ENCODE results near the gene CADM1. TPM values are rescaled to one million over a fixed set of nuclear protein-coding genes. Genes with fewer than 3 reads are reported as not detected.
A peak's percentile ranks its signal among the peaks of the same experiment; 100 is the strongest.

Gene CADM1
- total RNA-seq, 6 experiments from 2014 or later, result 21.1 to 56.7 (median 30.6) TPM

GRCh38 chr11:115362997-115363396 is 141.2 kb downstream of the CADM1 start:
- Histone ChIP-seq H3K27ac (no peak overlapping the region), H3K9me3 (no peaks in the 10 kb centered on the region), H3K4me1 (no peaks in the 10 kb centered on the region), H3K4me3 (no peak overlapping the region), H3K27me3 (no peaks in the 10 kb centered on the region), H3K36me3 (no peaks in the 10 kb centered on the region)
- intact Hi-C loops (cut with DNase I), result no loop called here
- ATAC-seq (peak in 3 of 4 donors; percentile 56 to 68 (median 57)), DNase-seq (peak in 1 of 3 donors; percentile 44)
- no peak for TF ChIP-seq POLR2A (IDR thresholded peaks at IDR 0.05)
- no peak for TF ChIP-seq CTCF (IDR thresholded peaks at IDR 0.05)
- 60% methylated on average over 6 of the region's 6 CpGs for WGBS (ENCODE audit: insufficient coverage, low coverage, low lambda C conversion rate, missing lambda C conversion rate)

GRCh38 chr11:115361025-115361424 is 143.2 kb downstream of the CADM1 start:
- Histone ChIP-seq H3K4me1 (no peaks in the 10 kb centered on the region), H3K27ac (no peak overlapping the region), H3K4me3 (no peak overlapping the region), H3K9me3 (no peaks in the 10 kb centered on the region), H3K27me3 (no peaks in the 10 kb centered on the region), H3K36me3 (no peaks in the 10 kb centered on the region)
- TF ChIP-seq POLR2A (IDR thresholded peaks at IDR 0.05) (no peak), CTCF (IDR thresholded peaks at IDR 0.05) (no peak)
- intact Hi-C loops (cut with DNase I), result no loop called here
- DNase-seq (no peak), ATAC-seq (no peak)
- 83% methylated on average over 1 of the region's 1 CpG for WGBS (ENCODE audit: insufficient coverage, low coverage, low lambda C conversion rate, missing lambda C conversion rate)

- H3K27ac ChIP-seq, result no peak overlapping the region
- intact Hi-C loops (cut with DNase I), result no loop called here
- no peak for TF ChIP-seq CTCF (IDR thresholded peaks at IDR 0.05)
- no peak for TF ChIP-seq POLR2A (IDR thresholded peaks at IDR 0.05)
- 69% methylated on average over 7 of the region's 7 CpGs for WGBS (ENCODE audit: insufficient coverage, low coverage, low lambda C conversion rate, missing lambda C conversion rate)
- H3K36me3 ChIP-seq, result no peaks in the 10 kb centered on the region
- H3K9me3 ChIP-seq, result no peaks in the 10 kb centered on the region
- no peaks in the 10 kb centered on the region for H3K27me3 ChIP-seq
- no peak for DNase-seq
- no peak overlapping the region for H3K4me3 ChIP-seq
- no peaks in the 10 kb centered on the region for H3K4me1 ChIP-seq
- no peak for ATAC-seq
These were observed 143.9 kb downstream of the CADM1 start for GRCh38 chr11:115360186-115360824.

- intact Hi-C loops (cut with DNase I), result no loop called here
- H3K9me3 ChIP-seq, result no peaks in the 10 kb centered on the region
- WGBS (ENCODE audit: insufficient coverage, low coverage, low lambda C conversion rate, missing lambda C conversion rate), result 10% methylated on average over 5 of the region's 5 CpGs
- DNase-seq (no peak), ATAC-seq (peak in 3 of 4 donors; percentile 28 to 42 (median 37))
- H3K27me3 ChIP-seq, result no peaks in the 10 kb centered on the region
- no peak overlapping the region for H3K4me3 ChIP-seq
- H3K36me3 ChIP-seq, result no peaks in the 10 kb centered on the region
- H3K4me1 ChIP-seq, result no peaks in the 10 kb centered on the region
- no peak for TF ChIP-seq POLR2A (IDR thresholded peaks at IDR 0.05)
- no peak for TF ChIP-seq CTCF (IDR thresholded peaks at IDR 0.05)
- H3K27ac ChIP-seq, result no peak overlapping the region
These were observed 147.1 kb downstream of the CADM1 start for GRCh38 chr11:115357066-115357465.

Measured in right lobe of liver (tissue), 6 donors.